PC-3 (cell line): ENCODE data around the gene FBXL7. TPM values are rescaled to one million over a fixed set of nuclear protein-coding genes. Genes with fewer than 3 reads are reported as not detected.

Experiments used
- ATAC-seq: fragments of 200-7000 bp; cut with Tn5 transposase; 2 replicates; pipeline ENCODE4 v1.9.1; 2020; ENCODE audit warnings: mild to moderate bottlenecking, moderate library complexity
- BruUV-seq: library from RNA; stranded (reverse); fragments of 400-500 nt; replicated peaks from 2 replicates; lab custom pipeline; 2021; lab: Mats Ljungman, UMichigan
- CTCF ChIA-PET: fragments of 300-600 bp; sonication (Branson Sonifier 250); formaldehyde crosslinking; loops from one replicate; lab custom pipeline; 2022; ENCODE audit warnings: antibody characterized with exemption; lab: Charles Lee
- POLR2A ChIA-PET: fragments of 300-600 bp; sonication (Branson Sonifier 250); formaldehyde crosslinking; loops from one replicate; lab custom pipeline; 2022; ENCODE audit warnings: antibody characterized with exemption; ENCODE audit not compliant: unreplicated experiment; lab: Charles Lee
- DNase-seq: peaks from one replicate; pipeline ENCODE4 v3.0.0-alpha.2; 2015
- H2AFZ ChIP-seq: fragments of 300-600 bp; sonication (generic); 2 replicates; pipeline ENCODE4 v1.6.0; 2016; ENCODE audit warnings: antibody characterized with exemption, low read length
- H3F3A ChIP-seq: fragments of 300-600 bp; sonication (generic); one replicate; pipeline ENCODE4 v1.6.0; 2017; ENCODE audit warnings: antibody characterized with exemption, low read length, control low read depth, mild to moderate bottlenecking; ENCODE audit not compliant: unreplicated experiment
- H3K27ac ChIP-seq: fragments of 300-600 bp; sonication (generic); 2 replicates; pipeline ENCODE4 v1.5.1; 2016; ENCODE audit warnings: mild to moderate bottlenecking, low read length
- H3K27me3 ChIP-seq: fragments of 300-600 bp; sonication (generic); 2 replicates; pipeline ENCODE4 v1.6.1; 2016; ENCODE audit warnings: low read length, mixed read lengths
- H3K36me3 ChIP-seq: fragments of 300-600 bp; sonication (generic); 2 replicates; pipeline ENCODE4 v1.6.1; 2016; ENCODE audit warnings: low read depth, mixed run types, low read length, mixed read lengths
- H3K4me1 ChIP-seq: fragments of 300-600 bp; sonication (generic); 2 replicates; pipeline ENCODE4 v1.5.1; 2016; ENCODE audit warnings: low read length; ENCODE audit not compliant: insufficient read depth
- H3K4me2 ChIP-seq: fragments of 300-600 bp; sonication (generic); 2 replicates; pipeline ENCODE4 v1.6.0; 2016; ENCODE audit warnings: low read length
- H3K4me3 ChIP-seq: fragments of 300-600 bp; sonication (generic); 2 replicates; pipeline ENCODE4 v1.5.1; 2016; ENCODE audit warnings: mild to moderate bottlenecking, low read length, mixed read lengths
- H3K79me2 ChIP-seq: fragments of 300-600 bp; sonication (generic); 2 replicates; pipeline ENCODE4 v1.6.1; 2017; ENCODE audit warnings: low read length, mixed read lengths
- H3K9ac ChIP-seq: fragments of 300-600 bp; sonication (generic); 2 replicates; pipeline ENCODE4 v1.6.0; 2016; ENCODE audit warnings: mild to moderate bottlenecking, low read length
- H3K9me2 ChIP-seq: fragments of 300-600 bp; sonication (generic); replicated peaks from 2 replicates; pipeline ENCODE4 v1.6.1; 2016; ENCODE audit warnings: mixed run types, low read length, mixed read lengths
- H3K9me3 ChIP-seq: fragments of 300-600 bp; sonication (generic); 2 replicates; pipeline ENCODE4 v1.6.1; 2016; ENCODE audit warnings: low read length, mixed read lengths
- H4K20me1 ChIP-seq: fragments of 300-600 bp; sonication (generic); 2 replicates; pipeline ENCODE4 v1.6.1; 2016; ENCODE audit warnings: low read length, mixed read lengths
- EZH2 ChIP-seq: fragments of 300-600 bp; sonication (generic); IDR thresholded peaks from one replicate; pipeline ENCODE4 v1.6.1; 2017; ENCODE audit warnings: antibody characterized with exemption, mild to moderate bottlenecking, low read length; ENCODE audit not compliant: unreplicated experiment
- EZH2phosphoT487 ChIP-seq: fragments of 300-600 bp; sonication (generic); IDR thresholded peaks from 2 replicates; pipeline ENCODE4 v1.6.1; 2018; ENCODE audit warnings: mild to moderate bottlenecking, antibody characterized with exemption, low read length, borderline replicate concordance
- intact Hi-C: fragments of 100-400 bp; cut with micrococcal nuclease; formaldehyde crosslinking; loops from 2 replicates; pipeline ENCODE4 v1.9.0; 2023
- total RNA-seq: library from RNA; depleted of rRNA; stranded (reverse); fragments of >200 nt; gene quantifications from 2 replicates; pipeline ENCODE4 v1.2.3, GENCODE V29; 2014
- TF ChIP-seq, protein P1 (sequence below): fragments of 300-600 bp; sonication (generic); conservative IDR thresholded peaks from 2 replicates; pipeline ENCODE4 v1.5.1; 2017; ENCODE audit warnings: antibody characterized with exemption, low read depth, mild to moderate bottlenecking, low read length

FBXL7 gene
- total RNA-seq, 1 experiment from 2014 or later, result 0.18 TPM

DNA sequence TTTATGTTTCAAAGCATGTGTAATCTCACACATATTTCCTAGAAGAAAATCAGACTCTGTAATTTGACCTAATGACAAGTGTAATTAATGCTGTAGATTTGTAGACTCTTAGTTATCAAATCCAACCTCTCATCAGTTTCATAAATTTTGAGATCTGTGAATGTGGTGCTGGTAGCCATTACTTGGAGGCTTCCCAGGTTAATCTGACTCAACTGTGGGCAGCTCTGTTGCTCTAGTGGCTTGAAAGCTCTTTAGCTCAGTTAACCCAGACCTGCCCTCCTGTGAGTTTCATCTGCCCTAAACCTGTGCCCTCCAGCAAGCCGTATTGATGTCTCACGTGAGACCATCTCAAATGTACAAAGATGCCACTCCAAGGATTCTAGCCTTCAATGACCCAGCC is 323.4 kb downstream of the FBXL7 start:
- ATAC-seq (no peak), DNase-seq (no peak)
- Histone ChIP-seq H3K27me3 (no peaks in the 10 kb centered on the region), H3K27ac (no peak overlapping the region), H3K36me3 (no peaks in the 10 kb centered on the region), H3K4me3 (no peak overlapping the region), H3K79me2 (no peaks in the 10 kb centered on the region), H3F3A (no peaks in the 10 kb centered on the region), H3K4me2 (no peak overlapping the region), H2AFZ (no peak overlapping the region), H3K9me3 (no peaks in the 10 kb centered on the region), H4K20me1 (no peaks in the 10 kb centered on the region), H3K9me2 (no peaks in the 10 kb centered on the region), H3K9ac (no peak overlapping the region), H3K4me1 (no peaks in the 10 kb centered on the region)
- POLR2A ChIA-PET, result no interaction called here
- intact Hi-C loops, result no loop called here
- no TSS peak for BruUV-seq
- CTCF ChIA-PET, result no interaction called here
- TF ChIP-seq EZH2 (no peak), EZH2phosphoT487 (no peak)
- TF ChIP-seq, protein P1, sequence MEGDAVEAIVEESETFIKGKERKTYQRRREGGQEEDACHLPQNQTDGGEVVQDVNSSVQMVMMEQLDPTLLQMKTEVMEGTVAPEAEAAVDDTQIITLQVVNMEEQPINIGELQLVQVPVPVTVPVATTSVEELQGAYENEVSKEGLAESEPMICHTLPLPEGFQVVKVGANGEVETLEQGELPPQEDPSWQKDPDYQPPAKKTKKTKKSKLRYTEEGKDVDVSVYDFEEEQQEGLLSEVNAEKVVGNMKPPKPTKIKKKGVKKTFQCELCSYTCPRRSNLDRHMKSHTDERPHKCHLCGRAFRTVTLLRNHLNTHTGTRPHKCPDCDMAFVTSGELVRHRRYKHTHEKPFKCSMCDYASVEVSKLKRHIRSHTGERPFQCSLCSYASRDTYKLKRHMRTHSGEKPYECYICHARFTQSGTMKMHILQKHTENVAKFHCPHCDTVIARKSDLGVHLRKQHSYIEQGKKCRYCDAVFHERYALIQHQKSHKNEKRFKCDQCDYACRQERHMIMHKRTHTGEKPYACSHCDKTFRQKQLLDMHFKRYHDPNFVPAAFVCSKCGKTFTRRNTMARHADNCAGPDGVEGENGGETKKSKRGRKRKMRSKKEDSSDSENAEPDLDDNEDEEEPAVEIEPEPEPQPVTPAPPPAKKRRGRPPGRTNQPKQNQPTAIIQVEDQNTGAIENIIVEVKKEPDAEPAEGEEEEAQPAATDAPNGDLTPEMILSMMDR, result no peak

DNA sequence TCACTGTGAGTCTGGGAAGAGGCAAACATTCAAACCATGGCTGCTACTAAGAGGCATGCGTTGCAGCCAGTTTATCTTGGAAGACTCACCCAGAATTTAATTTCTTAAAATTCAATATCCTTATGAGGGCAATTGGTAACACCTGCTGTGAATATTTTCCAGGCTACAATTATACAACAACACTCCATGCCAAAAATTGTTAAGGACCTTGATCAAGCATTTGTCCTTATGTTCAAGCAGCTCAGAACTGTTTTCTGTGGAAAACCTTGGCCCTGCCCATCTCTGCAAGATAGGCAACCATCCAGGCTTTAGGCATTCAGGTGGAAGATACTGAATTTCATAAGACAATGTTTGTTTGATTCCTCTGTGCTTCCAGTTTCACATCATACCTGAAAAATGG is 327.8 kb downstream of the FBXL7 start:
- ChIA-PET POLR2A (no interaction called here), CTCF (no interaction called here)
- ATAC-seq (no peak), DNase-seq (no peak)
- Histone ChIP-seq H3K27me3 (no peaks in the 10 kb centered on the region), H2AFZ (no peak overlapping the region), H3K4me3 (no peak overlapping the region), H4K20me1 (no peaks in the 10 kb centered on the region), H3K79me2 (no peaks in the 10 kb centered on the region), H3K36me3 (no peaks in the 10 kb centered on the region), H3K4me1 (no peaks in the 10 kb centered on the region), H3F3A (no peaks in the 10 kb centered on the region), H3K9me2 (no peaks in the 10 kb centered on the region), H3K9ac (no peak overlapping the region), H3K27ac (no peak overlapping the region), H3K4me2 (no peak overlapping the region), H3K9me3 (no peaks in the 10 kb centered on the region; the same call in 1 of the 2 replicates)
- TF ChIP-seq, protein P1, result no peak
- TF ChIP-seq EZH2 (no peak), EZH2phosphoT487 (no peak)
- intact Hi-C loops, result no loop called here
- BruUV-seq, result no TSS peak

DNA sequence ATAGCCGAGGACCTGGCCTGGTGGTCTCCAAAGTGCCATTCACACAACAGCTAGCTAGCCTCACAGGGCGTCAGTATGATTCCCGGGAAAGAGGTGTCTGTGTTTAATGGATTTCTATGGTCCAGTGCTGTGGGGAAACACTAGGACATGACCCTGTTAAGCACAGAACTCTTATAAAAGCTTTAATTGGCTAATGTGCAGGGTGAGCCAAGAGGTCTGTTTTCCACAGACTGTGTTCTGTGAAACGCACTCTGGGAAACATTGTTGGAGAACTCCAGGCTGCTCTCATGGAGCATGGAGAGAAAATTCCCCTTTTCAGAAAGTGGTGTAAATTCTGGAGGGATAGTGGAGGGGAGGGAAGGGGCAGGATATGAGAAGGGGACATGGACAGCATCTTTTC is 331.4 kb downstream of the FBXL7 start:
- no peak for DNase-seq
- CTCF ChIA-PET, result no interaction called here
- no peaks in the 10 kb centered on the region for H3K9me2 ChIP-seq
- H3K79me2 ChIP-seq, result no peaks in the 10 kb centered on the region
- no peaks in the 10 kb centered on the region for H3K27me3 ChIP-seq
- no peak overlapping the region for H3K4me3 ChIP-seq
- no peak for TF ChIP-seq EZH2phosphoT487
- no peak for TF ChIP-seq EZH2
- TF ChIP-seq, protein P1, result no peak
- no peak overlapping the region for H2AFZ ChIP-seq
- H3K4me1 ChIP-seq, result peaks cover 29% of the 10 kb centered on the region
- no TSS peak for BruUV-seq
- no peaks in the 10 kb centered on the region for H3K36me3 ChIP-seq
- H3K4me2 ChIP-seq, result no peak overlapping the region
- POLR2A ChIA-PET, result no interaction called here
- intact Hi-C loops, result no loop called here
- no peak overlapping the region for H3K27ac ChIP-seq
- no peaks in the 10 kb centered on the region; the same call in 1 of the 2 replicates for H3K9me3 ChIP-seq
- no peak overlapping the region for H3K9ac ChIP-seq
- H3F3A ChIP-seq, result no peaks in the 10 kb centered on the region
- no peaks in the 10 kb centered on the region for H4K20me1 ChIP-seq
- no peak for ATAC-seq
